GM12874 (cell line): ENCODE results near the gene NME7.

Experiments
- CTCF ChIP-seq: IDR thresholded peaks from 2 replicates; pipeline ENCODE4 v1.5.1; 2011; ENCODE audit warnings: low read depth, mild to moderate bottlenecking, control low read depth, low read length, moderate library complexity; ENCODE audit not compliant: insufficient read depth

The NME7 gene

GRCh38 chr1:169338617-169339016 is 29.0 kb downstream of the NME7 start:
- TF ChIP-seq CTCF: no peak

GRCh38 chr1:169330927-169331326 is 36.7 kb downstream of the NME7 start:
- TF ChIP-seq CTCF: no peak

- TF ChIP-seq CTCF: no peak
These were observed 38.2 kb downstream of the NME7 start for GRCh38 chr1:169329383-169329782.

- no peak for TF ChIP-seq CTCF
These were observed 39.7 kb downstream of the NME7 start for GRCh38 chr1:169327875-169328274.

- TF ChIP-seq CTCF: no peak
These were observed 40.7 kb downstream of the NME7 start for GRCh38 chr1:169326956-169327268.

DNA sequence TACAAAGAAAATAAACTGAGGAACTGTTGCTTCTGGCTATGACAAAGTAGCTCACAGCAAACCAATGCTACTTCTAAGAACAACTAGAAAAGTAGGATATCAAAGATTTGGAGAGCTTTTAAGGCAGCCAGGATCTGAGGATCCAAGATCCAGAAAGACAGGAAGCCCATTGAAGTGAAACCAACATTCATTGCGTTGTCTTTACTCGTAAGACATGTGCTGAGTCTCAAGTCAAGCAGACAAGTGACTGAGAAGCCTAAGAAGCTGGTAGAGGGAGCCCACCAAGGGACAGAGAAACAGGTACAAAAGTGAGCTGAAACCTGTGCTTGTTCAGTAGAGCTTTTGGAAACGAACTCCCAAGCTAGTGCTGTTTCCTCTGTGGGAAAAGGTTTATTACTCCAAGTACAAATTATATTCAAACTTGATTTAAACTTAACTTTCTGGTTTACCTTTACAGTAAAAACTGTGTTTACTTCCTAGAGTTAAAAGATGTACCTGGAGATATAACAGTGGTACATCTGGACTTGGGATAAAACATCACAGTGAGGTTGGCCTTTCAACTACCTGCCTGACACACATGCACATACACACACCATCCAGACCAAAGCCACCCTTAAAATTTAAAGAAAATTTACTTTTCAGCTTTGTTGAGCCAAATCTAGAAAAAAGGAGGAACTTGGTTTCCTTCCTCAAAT is 41.2 kb downstream of the NME7 start:
- TF ChIP-seq CTCF: no peak

- no peak for TF ChIP-seq CTCF
These were observed 42.5 kb downstream of the NME7 start for GRCh38 chr1:169325117-169325516.
